K562 (cell line): ENCODE data around the gene CDC26. TPM values are rescaled to one million over a fixed set of nuclear protein-coding genes. Genes with fewer than 3 reads are reported as not detected.
A peak's percentile ranks its signal among the peaks of the same experiment; 100 is the strongest.

Source experiments
- C11orf30 ChIP-seq: fragments of 450-650 bp; IDR thresholded peaks from 2 replicates; pipeline ENCODE4 v1.6.1; 2016; ENCODE audit warnings: low read depth, mild to moderate bottlenecking
- DEAF1 ChIP-seq: fragments of 450-650 bp; formaldehyde crosslinking; IDR thresholded peaks from 2 replicates; pipeline ENCODE4 v1.4.0; 2020; ENCODE audit warnings: mild to moderate bottlenecking, moderate library complexity
- FOXJ2 ChIP-seq: fragments of 200-800 bp; sonication (Bioruptor generic); IDR thresholded peaks from 2 replicates; pipeline ENCODE4 v1.6.1; 2016; ENCODE audit warnings: missing genetic modification characterization, missing compliant biosample characterization
- MAFK ChIP-seq: IDR thresholded peaks from 2 replicates; pipeline ENCODE4 v1.6.1; 2011; ENCODE audit warnings: low read length, improper control_type of control experiment
- NCOA6 ChIP-seq: fragments of 450-650 bp; IDR thresholded peaks from 2 replicates; pipeline ENCODE4 v1.6.1; 2017; ENCODE audit warnings: mild to moderate bottlenecking
- ZNF318 ChIP-seq, 2 experiments: fragments of 450-650 bp; IDR thresholded peaks; 2 replicates each; pipeline ENCODE4 v1.6.1; 2016; ENCODE audit warnings: mild to moderate bottlenecking in 2 of 2, borderline replicate concordance in 1 of 2, low read depth in 1 of 2, moderate library complexity in 1 of 2
- ZNF592 ChIP-seq: fragments of 450-650 bp; IDR thresholded peaks from 2 replicates; pipeline ENCODE4 v1.6.1; 2017; ENCODE audit warnings: antibody characterized with exemption, mild to moderate bottlenecking
- ZNF668 ChIP-seq: fragments of 250-450 bp; sonication (Bioruptor Pico); IDR thresholded peaks from 2 replicates; pipeline ENCODE4 v1.8.0; 2022; ENCODE audit warnings: mild to moderate bottlenecking, inconsistent platforms
- ZNF717 ChIP-seq: fragments of 250-450 bp; sonication (Bioruptor Pico); IDR thresholded peaks from 2 replicates; pipeline ENCODE4 v1.5.0; 2021
- polyA plus RNA-seq, 8 experiments: library from polyadenylated mRNA; depleted of rRNA in 4 of 8; stranded (reverse) in 5 of 8; unstranded in 3 of 8; fragments of >200 nt; fragmentation: Nextera tagmentation in 2 of 8; fragmentation: Illumina TruSeq in 1 of 8; extraction: Ambion mirVana in 2 of 8; extraction: Trizol in 1 of 8; gene quantifications; 2 replicates each; pipeline versions ENCODE4 v1.2.1 to v1.2.3, GENCODE V29; 2011 to 2014; ENCODE audit warnings: inconsistent platforms in 1 of 8, missing spikeins in 1 of 8
- total RNA-seq, 7 experiments: library from RNA; depleted of rRNA in 6 of 7; stranded (reverse); fragments of >200 nt in 6 of 7; fragmentation: Illumina TruSeq in 2 of 7; extraction: Trizol in 2 of 7; gene quantifications; 2 replicates each; pipeline versions ENCODE4 v1.2.1 to v1.2.3, GENCODE V29; 2011 to 2021; ENCODE audit warnings: low replicate concordance in 1 of 7

The CDC26 gene
- total and polyA plus RNA-seq, 9 of the 15 experiments (the other 6 are each of a cell fraction or from before 2014, with no cell fraction given): 33.0 to 147 (median 60.0) TPM

- TF ChIP-seq ZNF318 (IDR thresholded peaks at IDR 0.05; ENCODE audit: borderline replicate concordance in 1 of 2, low read depth in 1 of 2) (no peak), MAFK (peak; percentile 18; the same call in 1 of the 2 replicates), NCOA6 (no peak), ZNF592 (peak; percentile 66), ZNF668 (CRISPR knock-in tag) (no peak), FOXJ2 (tag) (peak; percentile 85), C11orf30 (0 out of 2 replicates have a peak, but pooled peaks have one; percentile 46), DEAF1 (no peak), ZNF717 (no peak)
Measured at GRCh38 chr9:113290052-113290607, 14.8 kb upstream of the CDC26 start (continued).
